HG03097 (cell line): ENCODE results near the gene ELMO1.

ENCODE experiments used
- ATAC-seq: cut with Tn5 transposase; IDR thresholded peaks from one replicate; pipeline ENCODE4 v1.9.1; 2021; ENCODE audit not compliant: unreplicated experiment, low FRiP score

The ELMO1 gene

DNA sequence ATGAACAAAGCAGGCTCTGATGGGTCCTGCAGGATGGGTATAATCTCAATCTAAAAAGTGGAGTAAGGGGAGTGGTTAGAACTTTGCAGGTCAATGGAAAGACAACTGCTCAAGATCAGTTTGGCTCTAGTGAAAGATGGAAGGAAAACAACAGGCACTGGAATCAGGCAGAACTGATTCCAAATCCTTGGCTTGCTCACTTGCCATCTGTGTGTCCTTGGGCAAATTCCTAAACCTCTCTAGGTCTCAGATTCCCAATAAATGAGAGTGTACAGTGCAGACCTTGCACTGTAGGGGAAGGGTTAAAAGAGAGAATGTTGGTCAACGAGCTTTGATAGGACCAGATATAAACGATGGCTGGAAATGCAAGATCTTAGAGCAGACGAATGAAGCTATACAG is 538.3 kb downstream of the ELMO1 start:
- ATAC-seq: no peak

DNA sequence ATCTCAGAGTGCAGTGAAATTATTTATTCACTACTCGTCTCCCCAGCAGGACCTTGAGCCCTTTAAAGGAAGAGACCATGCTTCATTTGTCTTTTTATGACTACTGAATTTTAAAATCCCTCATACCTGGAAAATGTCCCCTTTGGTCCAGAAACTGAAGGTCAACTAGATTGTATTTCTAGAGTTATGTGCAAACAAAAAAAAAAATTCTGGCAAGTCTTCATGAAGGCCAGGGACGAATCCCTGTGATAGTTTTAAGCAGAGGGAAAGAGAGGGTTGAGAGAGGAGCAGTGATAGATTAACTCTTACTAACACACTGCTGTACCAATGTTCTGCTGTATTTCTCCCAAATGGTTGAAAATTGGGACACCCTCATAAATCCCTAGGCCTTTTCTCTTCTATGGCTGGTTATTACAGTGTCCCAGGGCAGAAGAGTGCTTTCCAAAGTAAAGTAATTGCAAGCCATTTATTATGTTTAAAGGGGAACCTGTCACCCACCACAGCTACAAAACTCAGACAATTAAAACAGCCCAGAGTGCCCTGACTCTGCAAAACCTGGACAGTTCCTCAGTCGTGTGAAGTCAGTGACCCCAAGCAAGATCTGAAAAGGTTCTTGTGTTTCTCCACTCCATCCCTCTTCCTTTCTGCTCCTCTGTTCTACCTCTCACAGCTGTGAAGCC is 541.6 kb downstream of the ELMO1 start:
- no peak for ATAC-seq

DNA sequence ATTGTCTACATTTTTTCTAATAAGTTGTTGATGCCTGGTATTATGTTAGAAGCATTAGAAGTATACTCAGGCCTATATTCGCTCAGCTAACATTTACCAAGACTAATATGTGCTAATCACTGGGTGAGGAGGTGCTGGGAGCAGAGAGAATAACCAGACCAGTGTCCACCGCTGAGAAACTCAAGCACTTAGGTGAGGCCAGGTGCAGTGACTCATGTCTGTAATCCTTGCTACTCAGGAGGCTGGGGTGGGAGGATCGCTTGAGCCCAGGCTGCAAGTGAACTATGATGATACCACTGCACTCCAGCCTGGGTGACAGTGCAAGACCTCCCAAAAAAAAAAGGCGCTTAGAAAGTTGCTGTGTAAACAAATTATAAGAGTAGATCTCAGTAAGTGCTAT is 542.2 kb downstream of the ELMO1 start:
- no peak for ATAC-seq

DNA sequence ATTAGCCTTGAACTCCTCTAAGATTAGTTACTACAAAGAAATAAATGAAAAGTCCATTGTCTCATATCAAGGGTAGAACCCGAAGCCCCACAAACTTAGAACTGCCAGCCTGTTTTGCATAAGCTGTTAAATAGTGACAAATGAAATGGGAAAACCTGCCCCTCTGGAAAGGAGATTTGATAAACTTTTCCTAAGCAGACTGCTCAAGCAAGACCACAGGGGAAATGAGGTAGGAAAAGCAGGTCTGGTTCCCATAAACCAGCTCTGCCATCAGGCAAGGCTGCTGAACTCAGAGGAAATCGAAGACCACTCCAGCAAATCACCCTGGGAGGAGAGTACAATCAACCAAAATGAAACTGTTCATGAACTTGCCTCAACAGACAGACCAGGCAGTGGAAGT is 542.8 kb downstream of the ELMO1 start:
- ATAC-seq: no peak

DNA sequence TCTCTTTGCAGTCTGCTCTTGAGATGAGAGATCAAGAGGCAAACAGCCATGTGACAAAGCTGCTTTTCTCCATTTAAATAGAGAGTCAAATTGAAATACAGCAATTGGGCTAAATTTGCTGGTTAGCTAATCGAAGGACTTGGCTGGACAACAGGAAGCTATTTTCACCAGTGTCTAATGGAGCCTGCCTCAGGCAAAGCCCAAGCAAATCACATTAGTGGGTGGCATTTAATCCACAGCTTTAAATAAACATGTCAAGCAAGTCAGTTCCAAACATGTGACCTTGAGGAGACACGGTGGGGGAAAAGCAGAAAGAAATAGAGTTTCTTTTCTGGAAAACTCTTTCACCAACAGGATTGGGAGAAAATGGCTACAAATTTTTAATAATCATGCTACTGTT is 543.9 kb downstream of the ELMO1 start:
- no peak for ATAC-seq

DNA sequence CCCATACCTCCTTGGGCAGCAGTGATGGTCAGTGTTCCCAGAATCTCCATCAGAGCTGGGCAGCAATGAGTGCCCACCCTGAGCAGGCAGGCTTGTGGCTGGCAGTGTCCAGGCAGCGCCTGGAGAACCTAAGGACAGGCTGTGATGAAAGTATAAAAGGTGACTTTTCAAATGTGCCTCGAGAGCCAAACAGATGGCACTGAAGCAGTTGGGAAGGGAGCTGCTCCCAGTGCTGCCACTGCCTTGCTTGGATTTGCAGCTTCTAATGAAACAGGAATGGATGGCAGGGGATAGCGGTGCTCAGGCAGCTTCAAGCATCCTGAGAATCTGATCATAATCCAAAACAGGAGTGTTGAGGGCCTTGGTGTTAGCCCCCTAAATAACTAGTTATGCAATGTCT is 544.6 kb downstream of the ELMO1 start:
- no peak for ATAC-seq

DNA sequence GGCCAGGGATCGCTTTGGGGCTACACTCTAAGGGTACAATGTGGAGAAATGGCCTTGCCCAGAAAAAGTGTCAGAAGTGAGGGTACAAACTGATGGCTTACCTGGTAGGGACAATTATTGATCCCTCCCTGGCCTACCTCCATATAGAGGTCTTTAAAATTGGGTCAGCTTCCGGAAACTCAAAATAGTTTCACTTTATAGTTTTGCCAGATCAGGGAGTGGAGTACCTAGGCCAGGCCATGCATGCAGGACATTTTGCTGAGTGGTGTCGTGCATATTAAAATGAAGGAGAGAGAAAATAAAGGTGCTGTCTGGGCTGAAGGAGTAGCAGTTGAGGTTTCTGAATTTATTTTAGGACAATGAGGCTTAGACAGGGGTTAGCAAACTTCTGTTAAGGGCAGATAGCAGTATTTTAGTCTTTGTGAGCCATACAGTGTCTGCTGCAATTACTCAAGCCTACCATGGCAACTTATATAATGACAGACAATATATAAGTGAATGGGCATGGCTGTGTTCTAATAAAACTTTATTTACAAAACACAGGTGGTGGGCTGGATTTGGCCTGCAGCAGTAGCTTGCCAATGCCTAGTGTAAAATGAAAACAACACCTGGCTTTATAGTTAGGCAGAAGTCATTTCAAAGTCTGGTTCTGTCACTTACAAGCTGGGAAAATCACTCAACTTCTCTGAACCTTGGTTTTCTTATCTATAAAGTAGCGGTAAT is 547.5 kb downstream of the ELMO1 start:
- no peak for ATAC-seq

DNA sequence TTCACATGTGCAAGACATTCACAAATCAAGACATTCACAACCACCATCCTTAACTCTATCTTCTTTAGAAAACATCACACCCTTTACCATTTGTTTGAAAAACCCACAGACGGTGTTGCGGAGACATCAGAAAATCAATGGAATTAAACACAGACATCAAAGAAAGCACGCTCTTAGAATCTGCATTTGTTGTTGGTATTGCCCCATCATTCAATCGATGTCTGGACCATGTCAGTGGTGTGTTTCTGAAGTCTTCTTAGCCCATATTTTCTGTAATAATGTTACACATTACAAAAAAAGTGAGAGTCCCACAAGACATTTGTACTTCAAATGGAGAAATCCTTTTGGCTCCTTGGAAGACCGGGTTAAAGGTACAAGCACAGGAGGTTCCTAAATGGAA is 550.5 kb downstream of the ELMO1 start:
- no peak for ATAC-seq

DNA sequence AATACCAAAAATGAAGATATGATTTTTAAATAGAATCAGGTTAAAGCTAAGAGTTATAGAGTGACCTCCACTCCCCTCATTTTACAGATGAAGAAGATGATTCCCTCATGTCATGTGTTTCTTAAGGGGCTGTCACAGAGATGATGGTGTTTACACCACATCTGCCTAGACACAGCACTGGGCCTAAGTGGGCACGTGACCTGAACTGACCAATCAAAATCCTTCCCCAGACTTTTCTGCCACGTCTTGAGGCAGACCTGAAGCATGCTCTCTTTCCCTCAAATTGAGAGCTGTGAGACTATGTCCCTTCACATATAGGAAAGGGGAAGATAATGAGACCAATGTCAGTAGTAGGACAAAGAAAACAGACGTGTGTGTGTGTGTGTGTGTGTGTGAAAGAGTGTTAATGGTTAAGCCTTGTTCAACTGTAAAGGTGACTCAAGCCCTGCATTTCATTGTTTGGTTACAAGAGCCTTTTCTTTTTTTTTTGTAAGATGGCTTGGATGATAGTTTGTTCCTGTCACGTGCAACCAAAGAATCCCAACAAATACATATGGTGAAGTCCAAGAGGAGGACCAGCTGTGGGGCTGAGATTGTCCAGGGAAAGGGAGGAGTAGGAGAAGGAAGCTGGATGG is 551.6 kb downstream of the ELMO1 start:
- no peak for ATAC-seq

DNA sequence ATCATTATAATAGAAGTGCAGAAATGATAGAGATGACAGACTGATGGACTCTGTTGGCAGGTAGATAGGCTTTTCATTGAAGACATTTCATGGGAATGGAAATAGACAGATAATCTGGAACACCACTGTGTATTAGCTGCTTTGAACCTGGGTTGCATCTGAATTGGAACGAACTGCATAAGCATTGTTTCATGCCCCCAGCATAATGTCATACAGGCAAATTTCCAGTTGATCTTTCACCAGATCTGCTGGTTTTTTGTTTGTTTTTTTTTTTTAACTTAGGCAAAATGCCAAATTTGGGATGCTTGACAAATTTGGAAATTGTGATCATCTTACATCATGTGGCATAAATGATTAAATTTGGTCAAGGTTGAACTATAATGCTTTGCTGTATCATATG is 552.2 kb downstream of the ELMO1 start:
- no peak for ATAC-seq

DNA sequence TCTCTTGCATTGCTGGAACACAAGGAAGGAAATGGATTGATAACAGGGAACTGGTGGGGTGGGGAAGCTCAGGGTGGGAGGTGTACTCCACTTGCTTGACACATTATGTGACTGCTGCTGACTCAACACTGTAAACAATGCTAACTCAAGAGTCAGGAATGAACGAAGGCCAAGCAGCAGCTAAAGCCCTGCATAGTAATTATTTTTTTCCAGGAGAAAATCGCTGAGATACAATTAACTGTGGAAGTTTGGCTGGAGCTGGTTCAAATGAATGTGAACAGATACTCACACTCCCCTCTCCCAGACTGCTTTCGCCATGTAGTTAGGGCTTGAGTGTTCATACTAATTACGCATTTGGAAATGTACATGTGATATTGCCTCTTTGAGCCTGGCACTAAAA is 553.5 kb downstream of the ELMO1 start:
- no peak for ATAC-seq

DNA sequence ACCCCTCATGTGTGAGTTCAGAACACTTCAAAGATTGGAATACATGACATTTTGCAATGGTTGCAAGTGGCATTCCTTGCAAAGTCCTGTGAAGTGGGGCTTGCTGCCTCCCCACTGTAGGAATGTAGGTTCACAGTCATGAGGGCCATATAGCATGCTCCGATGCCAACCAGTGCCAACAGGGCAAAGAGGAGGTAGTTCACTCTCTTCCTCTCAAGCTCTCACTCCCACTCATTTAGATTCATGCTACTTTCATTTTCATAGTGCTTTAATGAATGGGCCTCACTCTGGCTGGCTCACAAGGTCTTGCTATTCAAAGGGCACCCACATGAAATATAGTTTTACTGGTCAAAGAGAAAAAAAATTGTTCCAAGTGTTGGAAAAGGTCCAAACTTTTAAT is 554.5 kb downstream of the ELMO1 start:
- no peak for ATAC-seq

DNA sequence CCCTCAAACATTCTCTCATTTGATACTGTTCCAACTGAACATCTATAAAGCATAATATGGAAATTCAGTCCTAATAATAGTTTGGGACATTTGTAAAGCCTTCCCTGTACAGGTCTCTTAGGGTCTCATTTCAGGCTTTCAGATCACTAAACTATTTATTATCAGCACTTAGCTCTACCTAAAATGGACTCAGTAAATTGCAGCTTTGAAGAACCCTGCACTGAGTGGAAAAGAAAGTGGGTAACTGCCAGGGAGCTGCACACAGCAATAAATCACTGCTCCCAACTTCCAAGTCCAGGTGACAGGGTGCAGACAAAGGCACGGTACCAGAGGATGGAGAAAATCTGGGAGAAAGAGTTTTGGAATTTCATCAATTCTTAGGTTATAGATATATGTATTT is 559.5 kb downstream of the ELMO1 start:
- ATAC-seq: no peak

DNA sequence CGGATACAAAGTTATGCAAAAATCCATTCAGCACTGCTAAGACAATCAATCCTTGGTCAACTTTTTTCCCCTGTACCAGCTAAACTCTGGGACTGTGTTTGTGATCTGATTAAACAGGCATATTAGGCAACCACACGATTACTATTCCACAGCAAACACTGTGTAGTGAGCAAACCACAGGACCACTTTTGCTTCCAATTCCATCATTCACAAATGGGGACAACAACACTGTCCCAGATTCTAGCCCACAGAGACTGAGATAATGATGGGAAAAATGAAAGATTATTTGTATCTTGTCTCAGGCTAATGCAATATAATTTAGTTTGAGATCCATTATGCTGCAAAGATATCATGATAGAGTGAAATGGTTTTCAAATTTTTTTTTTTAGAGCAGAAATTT is 560.7 kb downstream of the ELMO1 start:
- ATAC-seq: no peak

DNA sequence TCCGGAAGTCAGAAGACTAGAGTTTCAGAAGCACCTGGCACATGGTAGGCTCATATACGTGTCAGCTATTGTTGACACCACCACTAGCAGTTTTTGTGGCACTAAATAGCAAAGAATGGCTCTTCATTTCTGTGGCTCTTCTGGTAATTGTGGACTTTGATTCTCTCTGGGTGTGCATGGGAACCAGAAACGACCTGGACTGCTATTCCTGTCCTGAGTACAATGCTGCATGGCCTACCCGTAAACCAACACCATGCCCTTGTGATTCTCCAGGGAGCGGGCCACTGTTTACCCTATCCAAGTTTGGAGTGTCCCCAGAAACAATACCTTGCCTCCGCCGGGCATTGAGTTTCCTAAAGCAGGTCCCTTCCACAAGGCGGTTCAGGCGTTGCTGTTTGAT is 561.4 kb downstream of the ELMO1 start:
- no peak for ATAC-seq

DNA sequence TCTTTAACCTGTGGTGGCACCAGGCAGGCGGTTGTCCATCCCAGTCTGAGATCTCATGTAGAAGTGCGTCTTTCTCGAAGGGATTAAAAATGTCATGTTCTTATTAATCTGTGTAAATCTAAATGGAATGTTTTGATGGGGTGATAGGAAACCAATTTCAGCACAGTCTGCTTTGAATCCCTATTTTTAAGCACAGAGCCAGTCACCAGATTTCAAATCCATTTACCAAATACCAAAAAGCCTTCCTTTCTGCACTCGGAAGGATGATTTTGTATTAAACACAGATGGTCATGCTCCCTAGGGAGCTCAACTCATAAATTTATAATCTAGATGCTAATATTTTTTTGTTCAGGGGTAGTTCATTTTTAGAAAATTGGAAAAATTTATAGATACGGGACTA is 563.8 kb downstream of the ELMO1 start:
- no peak for ATAC-seq

DNA sequence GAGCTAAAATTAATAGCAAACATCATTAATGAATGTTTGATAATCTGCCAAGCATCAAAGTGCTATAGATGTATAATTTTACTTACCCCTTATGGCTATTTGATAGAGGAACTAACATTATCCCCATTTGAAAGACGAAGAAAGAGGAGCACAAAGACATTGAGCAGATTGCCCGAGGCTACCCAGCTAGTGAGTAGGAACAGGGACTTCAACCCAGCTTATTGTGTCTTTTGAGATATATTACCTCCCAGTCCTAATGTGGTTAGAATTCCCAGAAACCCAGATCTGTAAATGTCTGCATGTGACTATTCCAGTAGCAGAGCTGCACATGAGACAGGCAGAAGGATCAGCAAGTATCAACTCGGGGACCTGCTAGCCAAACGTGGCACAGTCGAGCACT is 564.3 kb downstream of the ELMO1 start:
- ATAC-seq: no peak

DNA sequence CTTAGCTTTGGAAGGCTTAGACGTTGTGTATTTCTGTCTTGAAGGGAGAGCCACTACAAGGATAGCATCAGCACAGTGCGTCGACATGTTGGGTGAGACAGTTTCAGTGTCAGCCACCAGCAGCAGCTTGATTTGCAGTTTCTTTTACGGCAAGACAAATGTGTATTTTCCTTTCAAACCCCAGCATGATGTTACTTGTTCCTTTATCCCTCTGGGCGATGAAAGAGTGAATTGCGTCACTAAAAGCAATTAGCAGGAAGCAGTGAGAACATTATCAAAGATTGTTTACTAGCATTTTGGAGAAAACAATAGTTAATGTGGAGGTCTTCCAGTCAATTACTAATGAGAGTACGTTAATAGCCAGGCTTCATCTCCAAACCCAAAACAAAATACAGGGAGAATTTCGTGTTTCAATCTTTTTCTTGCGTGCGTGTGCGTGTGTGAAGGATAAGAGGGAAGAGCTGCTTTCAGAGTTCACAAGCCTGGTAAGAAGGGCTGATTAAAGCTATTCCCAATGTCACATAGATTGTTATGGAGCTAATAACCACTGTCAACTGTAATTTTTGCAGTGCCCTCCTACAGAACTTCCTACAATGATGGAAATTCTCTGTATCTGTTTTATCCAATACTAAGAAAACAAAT is 567.3 kb downstream of the ELMO1 start:
- no peak for ATAC-seq

DNA sequence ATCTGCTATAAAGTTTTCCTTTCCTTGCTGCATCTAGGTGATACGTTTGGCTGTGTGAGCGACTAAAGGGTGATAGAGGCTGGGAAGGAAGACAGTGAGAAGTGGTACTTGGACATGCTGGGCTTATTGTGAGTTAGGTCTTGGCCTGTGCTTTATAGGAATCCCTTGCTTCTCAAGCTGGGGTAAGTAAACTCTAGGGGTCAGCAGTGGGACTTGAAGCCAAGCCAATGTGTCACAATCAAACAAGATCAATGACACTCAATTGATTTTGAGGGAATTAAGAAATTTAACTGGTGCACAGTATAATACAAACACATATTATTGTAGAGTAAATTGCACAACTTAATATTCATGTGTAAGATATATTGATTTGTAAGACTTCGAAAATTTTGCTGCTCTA is 568.6 kb downstream of the ELMO1 start:
- no peak for ATAC-seq

DNA sequence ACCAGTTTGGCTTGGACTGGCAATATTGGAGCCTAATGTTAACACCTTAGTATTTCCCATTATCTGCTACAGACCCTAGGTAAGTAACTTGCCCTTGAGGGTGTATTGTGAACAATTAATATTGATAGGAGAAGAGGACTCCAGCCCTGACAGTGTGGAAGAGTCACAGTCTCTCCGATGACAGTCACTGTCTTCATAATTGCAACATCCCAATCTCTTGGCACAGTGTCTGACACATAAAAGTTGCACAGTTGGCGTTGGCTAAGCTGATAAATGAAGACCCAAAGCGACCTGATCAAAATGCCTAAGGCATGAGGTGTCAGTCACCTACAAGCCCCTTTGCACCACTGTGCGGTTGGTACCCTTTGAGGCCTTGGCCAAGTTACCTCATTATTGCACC is 569.6 kb downstream of the ELMO1 start:
- no peak for ATAC-seq

DNA sequence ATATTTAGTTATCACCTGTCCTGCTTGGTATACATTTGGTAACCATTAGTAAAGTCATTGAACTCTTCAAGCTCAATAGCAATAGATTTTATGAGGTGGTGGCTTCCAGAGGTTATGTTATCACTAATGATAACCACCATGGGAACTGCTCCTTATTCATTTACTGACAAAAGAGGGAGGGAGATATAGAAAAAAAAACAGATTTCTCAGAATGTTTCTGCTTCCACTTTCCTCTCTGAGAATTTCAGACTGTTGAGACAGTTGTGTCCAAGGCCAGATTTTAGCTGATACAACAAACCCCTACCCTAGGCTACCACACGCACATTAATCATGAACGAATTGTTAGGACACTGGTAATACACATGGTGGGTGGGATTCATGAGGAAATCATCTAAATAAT is 570.4 kb downstream of the ELMO1 start:
- ATAC-seq: no peak

DNA sequence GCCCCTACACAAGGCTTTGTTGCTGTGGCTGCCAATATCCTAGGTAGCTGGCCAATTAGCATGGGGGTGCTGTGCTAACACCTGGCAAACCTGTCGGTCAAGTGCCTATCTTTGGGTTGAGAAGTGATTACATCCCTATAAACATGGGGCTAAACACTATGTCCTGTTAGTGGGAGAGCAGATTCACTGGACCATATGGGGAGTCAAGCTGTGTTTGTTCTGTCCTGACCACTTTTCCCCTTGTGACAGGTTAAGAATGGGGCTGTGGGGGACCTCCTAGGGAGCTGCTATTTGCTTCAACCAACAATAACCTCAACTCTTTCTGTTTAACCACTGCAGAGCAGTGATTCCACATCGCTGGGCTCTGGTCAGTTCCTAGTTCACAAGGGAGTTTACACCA is 572.9 kb downstream of the ELMO1 start:
- no peak for ATAC-seq
